ENCODE measurements around the gene GALNT2.

Gene GALNT2

GRCh38 chr1:230083746-230084407 is 16.8 kb downstream of the GALNT2 start:
- H3K27me3 ChIP-seq (ENCODE audit: low read depth, low read length) = no peaks in the 10 kb centered on the region
- no peaks in the 10 kb centered on the region for H3K36me3 ChIP-seq (ENCODE audit: control insufficient read depth in 1 of 2, insufficient read depth in 2 of 2, low read length in 2 of 2)
- H3K9me3 ChIP-seq (ENCODE audit: control insufficient read depth in 1 of 2, low read length in 2 of 2) = no peaks in the 10 kb centered on the region
- no peak overlapping the region for H3K4me3 ChIP-seq (ENCODE audit: low read depth in 1 of 2, low read length in 2 of 2)
- H3K4me1 ChIP-seq (ENCODE audit: control insufficient read depth in 1 of 2, insufficient read depth in 2 of 2, low read length in 2 of 2) = peaks cover 19 to 44% of the 10 kb centered on the region in 2 donors
- H3K27ac ChIP-seq (ENCODE audit: low read length) = peak overlapping the region; percentile 65

GRCh38 chr1:230084408-230085177 is 17.6 kb downstream of the GALNT2 start:
- Histone ChIP-seq H3K27me3 (ENCODE audit: low read depth, low read length) (no peaks in the 10 kb centered on the region), H3K27ac (ENCODE audit: low read length) (peak overlapping the region; percentile 65), H3K36me3 (ENCODE audit: control insufficient read depth in 1 of 2, insufficient read depth in 2 of 2, low read length in 2 of 2) (peaks cover 0 to 3% of the 10 kb centered on the region in 2 donors), H3K9me3 (ENCODE audit: control insufficient read depth in 1 of 2, low read length in 2 of 2) (no peaks in the 10 kb centered on the region), H3K4me3 (ENCODE audit: low read depth in 1 of 2, low read length in 2 of 2) (no peak overlapping the region), H3K4me1 (ENCODE audit: control insufficient read depth in 1 of 2, insufficient read depth in 2 of 2, low read length in 2 of 2) (peaks cover 19 to 37% of the 10 kb centered on the region in 2 donors)

GRCh38 chr1:230085178-230085515 is 18.1 kb downstream of the GALNT2 start:
- Histone ChIP-seq H3K4me3 (ENCODE audit: low read depth in 1 of 2, low read length in 2 of 2) (no peak overlapping the region), H3K27ac (ENCODE audit: low read length) (peak overlapping the region; percentile 65), H3K4me1 (ENCODE audit: control insufficient read depth in 1 of 2, insufficient read depth in 2 of 2, low read length in 2 of 2) (peaks cover 19 to 33% of the 10 kb centered on the region in 2 donors), H3K36me3 (ENCODE audit: control insufficient read depth in 1 of 2, insufficient read depth in 2 of 2, low read length in 2 of 2) (peaks cover 1 to 3% of the 10 kb centered on the region in 2 donors), H3K27me3 (ENCODE audit: low read depth, low read length) (no peaks in the 10 kb centered on the region), H3K9me3 (ENCODE audit: control insufficient read depth in 1 of 2, low read length in 2 of 2) (no peaks in the 10 kb centered on the region)

GRCh38 chr1:230086151-230086550 is 19.1 kb downstream of the GALNT2 start:
- Histone ChIP-seq H3K36me3 (ENCODE audit: control insufficient read depth in 1 of 2, insufficient read depth in 2 of 2, low read length in 2 of 2) (peaks cover 3 to 4% of the 10 kb centered on the region in 2 donors), H3K27ac (ENCODE audit: low read length) (peak overlapping the region; percentile 9), H3K9me3 (ENCODE audit: control insufficient read depth in 1 of 2, low read length in 2 of 2) (no peaks in the 10 kb centered on the region), H3K27me3 (ENCODE audit: low read depth, low read length) (no peaks in the 10 kb centered on the region), H3K4me3 (ENCODE audit: low read depth in 1 of 2, low read length in 2 of 2) (no peak overlapping the region), H3K4me1 (ENCODE audit: control insufficient read depth in 1 of 2, insufficient read depth in 2 of 2, low read length in 2 of 2) (peaks cover 19 to 32% of the 10 kb centered on the region in 2 donors)

GRCh38 chr1:230087028-230087716 is 20.1 kb downstream of the GALNT2 start:
- Histone ChIP-seq H3K27ac (ENCODE audit: low read length) (peak overlapping the region; percentile 14), H3K4me1 (ENCODE audit: control insufficient read depth in 1 of 2, insufficient read depth in 2 of 2, low read length in 2 of 2) (peaks cover 19 to 32% of the 10 kb centered on the region in 2 donors), H3K27me3 (ENCODE audit: low read depth, low read length) (no peaks in the 10 kb centered on the region), H3K4me3 (ENCODE audit: low read depth in 1 of 2, low read length in 2 of 2) (no peak overlapping the region), H3K9me3 (ENCODE audit: control insufficient read depth in 1 of 2, low read length in 2 of 2) (no peaks in the 10 kb centered on the region), H3K36me3 (ENCODE audit: control insufficient read depth in 1 of 2, insufficient read depth in 2 of 2, low read length in 2 of 2) (peaks cover 3 to 11% of the 10 kb centered on the region in 2 donors)

- peaks cover 3 to 11% of the 10 kb centered on the region in 2 donors for H3K36me3 ChIP-seq (ENCODE audit: control insufficient read depth in 1 of 2, insufficient read depth in 2 of 2, low read length in 2 of 2)
- no peaks in the 10 kb centered on the region for H3K9me3 ChIP-seq (ENCODE audit: control insufficient read depth in 1 of 2, low read length in 2 of 2)
- H3K27ac ChIP-seq (ENCODE audit: low read length) = peak overlapping the region; percentile 14
- no peaks in the 10 kb centered on the region for H3K27me3 ChIP-seq (ENCODE audit: low read depth, low read length)
- H3K4me3 ChIP-seq (ENCODE audit: low read depth in 1 of 2, low read length in 2 of 2) = no peak overlapping the region
- peaks cover 19 to 32% of the 10 kb centered on the region in 2 donors for H3K4me1 ChIP-seq (ENCODE audit: control insufficient read depth in 1 of 2, insufficient read depth in 2 of 2, low read length in 2 of 2)
These were observed 20.7 kb downstream of the GALNT2 start for GRCh38 chr1:230087717-230088105.

- Histone ChIP-seq H3K36me3 (ENCODE audit: control insufficient read depth in 1 of 2, insufficient read depth in 2 of 2, low read length in 2 of 2) (peaks cover 3 to 15% of the 10 kb centered on the region in 2 donors), H3K9me3 (ENCODE audit: control insufficient read depth in 1 of 2, low read length in 2 of 2) (no peaks in the 10 kb centered on the region), H3K4me1 (ENCODE audit: control insufficient read depth in 1 of 2, insufficient read depth in 2 of 2, low read length in 2 of 2) (peaks cover 6 to 15% of the 10 kb centered on the region in 2 donors), H3K4me3 (ENCODE audit: low read depth in 1 of 2, low read length in 2 of 2) (no peak overlapping the region), H3K27me3 (ENCODE audit: low read depth, low read length) (no peaks in the 10 kb centered on the region), H3K27ac (ENCODE audit: low read length) (no peak overlapping the region)
These were observed 23.2 kb downstream of the GALNT2 start for GRCh38 chr1:230090194-230090711.

GRCh38 chr1:230091473-230092231 is 24.6 kb downstream of the GALNT2 start:
- no peaks in the 10 kb centered on the region for H3K9me3 ChIP-seq (ENCODE audit: control insufficient read depth in 1 of 2, low read length in 2 of 2)
- H3K27ac ChIP-seq (ENCODE audit: low read length) = no peak overlapping the region
- H3K4me3 ChIP-seq (ENCODE audit: low read depth in 1 of 2, low read length in 2 of 2) = no peak overlapping the region
- no peaks in the 10 kb centered on the region for H3K27me3 ChIP-seq (ENCODE audit: low read depth, low read length)
- peaks cover 6% of the 10 kb centered on the region in 2 donors for H3K4me1 ChIP-seq (ENCODE audit: control insufficient read depth in 1 of 2, insufficient read depth in 2 of 2, low read length in 2 of 2)
- H3K36me3 ChIP-seq (ENCODE audit: control insufficient read depth in 1 of 2, insufficient read depth in 2 of 2, low read length in 2 of 2) = peaks cover 3 to 15% of the 10 kb centered on the region in 2 donors

GRCh38 chr1:230094746-230095145 is 27.7 kb downstream of the GALNT2 start:
- Histone ChIP-seq H3K36me3 (ENCODE audit: control insufficient read depth in 1 of 2, insufficient read depth in 2 of 2, low read length in 2 of 2) (peaks cover 0 to 15% of the 10 kb centered on the region in 2 donors), H3K27me3 (ENCODE audit: low read depth, low read length) (no peaks in the 10 kb centered on the region), H3K9me3 (ENCODE audit: control insufficient read depth in 1 of 2, low read length in 2 of 2) (no peaks in the 10 kb centered on the region), H3K4me1 (ENCODE audit: control insufficient read depth in 1 of 2, insufficient read depth in 2 of 2, low read length in 2 of 2) (no peaks in the 10 kb centered on the region), H3K27ac (ENCODE audit: low read length) (no peak overlapping the region), H3K4me3 (ENCODE audit: low read depth in 1 of 2, low read length in 2 of 2) (no peak overlapping the region)

- no peaks in the 10 kb centered on the region for H3K9me3 ChIP-seq (ENCODE audit: control insufficient read depth in 1 of 2, low read length in 2 of 2)
These were observed 28.9 kb downstream of the GALNT2 start for GRCh38 chr1:230095938-230096337.

More at GRCh38 chr1:230095938-230096337, 28.9 kb downstream of the GALNT2 start:
- Histone ChIP-seq H3K27me3 (ENCODE audit: low read depth, low read length) (no peaks in the 10 kb centered on the region), H3K4me1 (ENCODE audit: control insufficient read depth in 1 of 2, insufficient read depth in 2 of 2, low read length in 2 of 2) (peaks cover 0 to 1% of the 10 kb centered on the region in 2 donors), H3K4me3 (ENCODE audit: low read depth in 1 of 2, low read length in 2 of 2) (no peak overlapping the region), H3K27ac (ENCODE audit: low read length) (no peak overlapping the region), H3K36me3 (ENCODE audit: control insufficient read depth in 1 of 2, insufficient read depth in 2 of 2, low read length in 2 of 2) (peaks cover 0 to 11% of the 10 kb centered on the region in 2 donors)

All from muscle layer of duodenum (tissue), 2 donors.